Smooth muscle cell (in vitro differentiated cells): ENCODE data around the gene PROSER3. TPM values are rescaled to one million over a fixed set of nuclear protein-coding genes. Genes with fewer than 3 reads are reported as not detected.

ENCODE experiments used
- DNase-seq: peaks from one replicate; lab custom pipeline; 2025; ENCODE audit not compliant: unreplicated experiment; lab: John Stamatoyannopoulos, UW
- H2AFZ ChIP-seq: fragments of 200-600 bp; sonication (generic); 2 replicates; pipeline ENCODE4 v1.6.0; 2016; ENCODE audit warnings: antibody characterized with exemption, low read depth, mild to moderate bottlenecking
- H3F3A ChIP-seq: fragments of 200-600 bp; sonication (generic); 2 replicates; pipeline ENCODE4 v1.6.0; 2017; ENCODE audit warnings: antibody characterized with exemption, low read depth
- H3K27ac ChIP-seq: fragments of 200-600 bp; sonication (generic); 2 replicates; pipeline ENCODE4 v1.5.1; 2016; ENCODE audit warnings: low read depth, mild to moderate bottlenecking
- H3K27me3 ChIP-seq: fragments of 200-600 bp; sonication (generic); 2 replicates; pipeline ENCODE4 v1.6.1; 2016; ENCODE audit warnings: low read depth, mild to moderate bottlenecking
- H3K36me3 ChIP-seq: fragments of 200-600 bp; sonication (generic); 2 replicates; pipeline ENCODE4 v1.5.1; 2016; ENCODE audit warnings: low read depth
- H3K4me1 ChIP-seq: fragments of 200-600 bp; sonication (generic); 2 replicates; pipeline ENCODE4 v1.5.1; 2016; ENCODE audit warnings: low read depth
- H3K4me2 ChIP-seq: fragments of 200-600 bp; sonication (generic); 2 replicates; pipeline ENCODE4 v1.6.0; 2016; ENCODE audit warnings: mild to moderate bottlenecking
- H3K4me3 ChIP-seq: fragments of 200-600 bp; sonication (generic); 2 replicates; pipeline ENCODE4 v1.5.1; 2016; ENCODE audit warnings: mild to moderate bottlenecking
- H3K79me2 ChIP-seq: fragments of 200-600 bp; sonication (generic); 2 replicates; pipeline ENCODE4 v1.6.0; 2016; ENCODE audit warnings: low read depth, mild to moderate bottlenecking
- H3K9ac ChIP-seq: fragments of 200-600 bp; sonication (generic); 2 replicates; pipeline ENCODE4 v1.6.0; 2016; ENCODE audit warnings: low read depth
- H3K9me3 ChIP-seq: fragments of 200-600 bp; sonication (generic); replicated peaks from 2 replicates; pipeline ENCODE4 v1.5.1; 2016; ENCODE audit warnings: low read depth
- H4K20me1 ChIP-seq: fragments of 200-600 bp; sonication (generic); 2 replicates; pipeline ENCODE4 v1.6.0; 2016; ENCODE audit warnings: low read depth
- CTCF ChIP-seq: fragments of 200-600 bp; sonication (generic); IDR thresholded peaks from 2 replicates; pipeline ENCODE4 v1.5.1; 2017; ENCODE audit warnings: borderline replicate concordance, mild to moderate bottlenecking, antibody characterized with exemption; ENCODE audit not compliant: insufficient read depth, poor library complexity, severe bottlenecking
- WGBS: methylation state at CpG from one replicate; pipeline ENCODE4 v1.1.7; 2016; ENCODE audit warnings: low lambda C conversion rate; 5-methylcytosine and 5-hydroxymethylcytosine counted together
- polyA plus RNA-seq: library from polyadenylated mRNA; unstranded; fragments of >200 nt; fragmentation: Nextera tagmentation; extraction: Ambion mirVana; gene quantifications from 2 replicates; pipeline ENCODE4 v1.2.1, GENCODE V29; 2016
- total RNA-seq: library from RNA; depleted of rRNA; stranded (reverse); fragments of >200 nt; gene quantifications from 2 replicates; pipeline ENCODE4 v1.2.3, GENCODE V29; 2014

PROSER3 gene
- total and polyA plus RNA-seq, 2 experiments from 2014 or later, result 13.7 to 24.8 TPM

- H3K4me2 ChIP-seq, result peak overlapping the region; percentile 73
- DNase-seq, result no peak
- TF ChIP-seq CTCF, result no peak
Observed at GRCh38 chr19:35796645-35797542, 38.9 kb downstream of the PROSER3 start.

DNA sequence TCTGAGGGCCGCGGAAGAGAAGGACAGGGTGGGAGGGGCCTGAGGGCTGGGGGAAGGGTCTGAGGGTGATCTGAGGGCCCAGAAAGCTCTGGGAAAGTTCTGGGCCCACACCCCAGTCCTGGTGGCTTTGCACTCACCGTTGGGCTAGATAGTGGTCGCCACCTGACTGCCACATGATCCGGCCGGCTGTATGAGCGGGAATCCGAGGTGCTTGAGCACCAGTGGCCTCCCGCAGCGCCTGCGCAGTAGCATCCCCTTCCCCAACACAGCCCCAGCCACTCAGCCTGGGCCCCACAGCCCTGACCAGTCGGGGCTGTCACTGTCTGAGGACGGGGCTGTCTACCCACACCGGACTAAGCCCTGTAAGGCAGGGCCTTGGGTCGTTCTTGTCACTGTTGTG, 39.7 kb downstream of the PROSER3 start:
- Histone ChIP-seq H3K36me3 (no peaks in the 10 kb centered on the region), H3K9me3 (no peaks in the 10 kb centered on the region), H4K20me1 (no peaks in the 10 kb centered on the region), H3F3A (no peaks in the 10 kb centered on the region), H3K79me2 (no peaks in the 10 kb centered on the region), H3K4me3 (peak overlapping the region; percentile 29), H2AFZ (no peak overlapping the region), H3K9ac (no peak overlapping the region), H3K4me2 (peak overlapping the region; percentile 73), H3K27ac (no peak overlapping the region), H3K27me3 (peaks cover 23% of the 10 kb centered on the region), H3K4me1 (peaks cover 4% of the 10 kb centered on the region)
- TF ChIP-seq CTCF, result no peak
- WGBS, result 17% methylated on average over 13 of the region's 15 CpGs
- no peak for DNase-seq

More at GRCh38 chr19:35796645-35797542, 38.9 kb downstream of the PROSER3 start:
- Histone ChIP-seq H2AFZ (no peak overlapping the region), H3K27ac (no peak overlapping the region), H3K79me2 (no peaks in the 10 kb centered on the region), H3K9ac (no peak overlapping the region), H3F3A (no peaks in the 10 kb centered on the region), H3K36me3 (no peaks in the 10 kb centered on the region), H3K27me3 (peaks cover 23% of the 10 kb centered on the region), H3K9me3 (no peaks in the 10 kb centered on the region), H4K20me1 (no peaks in the 10 kb centered on the region), H3K4me3 (peak overlapping the region; percentile 29), H3K4me1 (peaks cover 4% of the 10 kb centered on the region)
- WGBS, result 45% methylated on average over 23 of the region's 39 CpGs

DNA sequence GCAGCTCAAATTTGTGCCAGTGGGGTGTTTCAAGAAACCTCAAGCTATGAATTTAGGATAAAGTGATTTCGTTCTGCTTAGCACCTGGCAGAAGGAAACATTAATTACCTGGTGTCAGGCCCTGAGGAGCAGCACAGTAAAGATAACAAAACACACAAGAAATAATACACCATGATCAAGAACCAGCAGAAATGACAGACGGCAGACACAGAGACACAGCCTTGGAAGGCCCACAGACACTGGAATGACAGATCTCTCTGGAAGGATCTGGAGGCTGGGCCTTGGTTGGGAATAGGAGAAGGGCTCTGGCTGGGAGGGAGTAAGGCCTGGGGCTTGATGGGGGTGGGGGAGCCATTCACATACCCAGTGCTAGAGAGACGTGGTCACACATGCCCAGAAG, 43.9 kb downstream of the PROSER3 start:
- Histone ChIP-seq H3K9ac (no peak overlapping the region), H3K36me3 (no peaks in the 10 kb centered on the region), H3K4me2 (no peak overlapping the region), H3K4me1 (peaks cover 4% of the 10 kb centered on the region), H3F3A (no peaks in the 10 kb centered on the region), H4K20me1 (no peaks in the 10 kb centered on the region), H3K27me3 (peaks cover 14% of the 10 kb centered on the region), H3K79me2 (no peaks in the 10 kb centered on the region), H3K27ac (no peak overlapping the region), H3K4me3 (no peak overlapping the region), H2AFZ (no peak overlapping the region), H3K9me3 (no peaks in the 10 kb centered on the region)
- no peak for DNase-seq
- 75% methylated on average over 3 of the region's 3 CpGs for WGBS
- no peak for TF ChIP-seq CTCF
